PC-3 (cell line): ENCODE measurements around the gene PLIN3. TPM values are rescaled to one million over a fixed set of nuclear protein-coding genes. Genes with fewer than 3 reads are reported as not detected.
"Not testable (repeated sequence)": the region's sequence is repeated elsewhere in the genome, so short reads cannot be mapped to it uniquely, and the experiment has no call there.

Experiments used
- ATAC-seq: fragments of 200-7000 bp; cut with Tn5 transposase; 2 replicates; pipeline ENCODE4 v1.9.1; 2020; ENCODE audit warnings: mild to moderate bottlenecking, moderate library complexity
- BruUV-seq: library from RNA; stranded (reverse); fragments of 400-500 nt; replicated peaks from 2 replicates; lab custom pipeline; 2021; lab: Mats Ljungman, UMichigan
- CTCF ChIA-PET: fragments of 300-600 bp; sonication (Branson Sonifier 250); formaldehyde crosslinking; loops from one replicate; lab custom pipeline; 2022; ENCODE audit warnings: antibody characterized with exemption; lab: Charles Lee
- POLR2A ChIA-PET: fragments of 300-600 bp; sonication (Branson Sonifier 250); formaldehyde crosslinking; loops from one replicate; lab custom pipeline; 2022; ENCODE audit warnings: antibody characterized with exemption; ENCODE audit not compliant: unreplicated experiment; lab: Charles Lee
- DNase-seq: peaks from one replicate; pipeline ENCODE4 v3.0.0-alpha.2; 2015
- H2AFZ ChIP-seq: fragments of 300-600 bp; sonication (generic); 2 replicates; pipeline ENCODE4 v1.6.0; 2016; ENCODE audit warnings: antibody characterized with exemption, low read length
- H3F3A ChIP-seq: fragments of 300-600 bp; sonication (generic); one replicate; pipeline ENCODE4 v1.6.0; 2017; ENCODE audit warnings: antibody characterized with exemption, low read length, control low read depth, mild to moderate bottlenecking; ENCODE audit not compliant: unreplicated experiment
- H3K27ac ChIP-seq: fragments of 300-600 bp; sonication (generic); 2 replicates; pipeline ENCODE4 v1.5.1; 2016; ENCODE audit warnings: mild to moderate bottlenecking, low read length
- H3K27me3 ChIP-seq: fragments of 300-600 bp; sonication (generic); 2 replicates; pipeline ENCODE4 v1.6.1; 2016; ENCODE audit warnings: low read length, mixed read lengths
- H3K36me3 ChIP-seq: fragments of 300-600 bp; sonication (generic); 2 replicates; pipeline ENCODE4 v1.6.1; 2016; ENCODE audit warnings: low read depth, mixed run types, low read length, mixed read lengths
- H3K4me1 ChIP-seq: fragments of 300-600 bp; sonication (generic); 2 replicates; pipeline ENCODE4 v1.5.1; 2016; ENCODE audit warnings: low read length; ENCODE audit not compliant: insufficient read depth
- H3K4me2 ChIP-seq: fragments of 300-600 bp; sonication (generic); 2 replicates; pipeline ENCODE4 v1.6.0; 2016; ENCODE audit warnings: low read length
- H3K4me3 ChIP-seq: fragments of 300-600 bp; sonication (generic); 2 replicates; pipeline ENCODE4 v1.5.1; 2016; ENCODE audit warnings: mild to moderate bottlenecking, low read length, mixed read lengths
- H3K79me2 ChIP-seq: fragments of 300-600 bp; sonication (generic); 2 replicates; pipeline ENCODE4 v1.6.1; 2017; ENCODE audit warnings: low read length, mixed read lengths
- H3K9ac ChIP-seq: fragments of 300-600 bp; sonication (generic); 2 replicates; pipeline ENCODE4 v1.6.0; 2016; ENCODE audit warnings: mild to moderate bottlenecking, low read length
- H3K9me2 ChIP-seq: fragments of 300-600 bp; sonication (generic); replicated peaks from 2 replicates; pipeline ENCODE4 v1.6.1; 2016; ENCODE audit warnings: mixed run types, low read length, mixed read lengths
- H3K9me3 ChIP-seq: fragments of 300-600 bp; sonication (generic); 2 replicates; pipeline ENCODE4 v1.6.1; 2016; ENCODE audit warnings: low read length, mixed read lengths
- H4K20me1 ChIP-seq: fragments of 300-600 bp; sonication (generic); 2 replicates; pipeline ENCODE4 v1.6.1; 2016; ENCODE audit warnings: low read length, mixed read lengths
- EZH2 ChIP-seq: fragments of 300-600 bp; sonication (generic); IDR thresholded peaks from one replicate; pipeline ENCODE4 v1.6.1; 2017; ENCODE audit warnings: antibody characterized with exemption, mild to moderate bottlenecking, low read length; ENCODE audit not compliant: unreplicated experiment
- EZH2phosphoT487 ChIP-seq: fragments of 300-600 bp; sonication (generic); IDR thresholded peaks from 2 replicates; pipeline ENCODE4 v1.6.1; 2018; ENCODE audit warnings: mild to moderate bottlenecking, antibody characterized with exemption, low read length, borderline replicate concordance
- intact Hi-C: fragments of 100-400 bp; cut with micrococcal nuclease; formaldehyde crosslinking; loops from 2 replicates; pipeline ENCODE4 v1.9.0; 2023
- total RNA-seq: library from RNA; depleted of rRNA; stranded (reverse); fragments of >200 nt; gene quantifications from 2 replicates; pipeline ENCODE4 v1.2.3, GENCODE V29; 2014
- TF ChIP-seq, protein P1 (sequence below): fragments of 300-600 bp; sonication (generic); conservative IDR thresholded peaks from 2 replicates; pipeline ENCODE4 v1.5.1; 2017; ENCODE audit warnings: antibody characterized with exemption, low read depth, mild to moderate bottlenecking, low read length

PLIN3 gene
- total RNA-seq, 1 experiment from 2014 or later = 136 TPM

- Histone ChIP-seq H3K4me1 (no peaks in the 10 kb centered on the region), H3K4me2 (no peak overlapping the region), H3K27ac (no peak overlapping the region), H3F3A (no peaks in the 10 kb centered on the region), H3K79me2 (no peaks in the 10 kb centered on the region), H3K9me3 (no peaks in the 10 kb centered on the region), H3K4me3 (no peak overlapping the region), H3K9ac (no peak overlapping the region), H3K27me3 (no peaks in the 10 kb centered on the region), H4K20me1 (no peaks in the 10 kb centered on the region), H3K36me3 (peaks cover 34% of the 10 kb centered on the region), H3K9me2 (no peaks in the 10 kb centered on the region), H2AFZ (no peak overlapping the region)
- ChIA-PET POLR2A (no interaction called here), CTCF (no interaction called here)
- no TSS peak for BruUV-seq
- DNase-seq (no peak), ATAC-seq (no peak)
- intact Hi-C loops = no loop called here
- TF ChIP-seq EZH2 (no peak), EZH2phosphoT487 (no peak)
- TF ChIP-seq, protein P1, sequence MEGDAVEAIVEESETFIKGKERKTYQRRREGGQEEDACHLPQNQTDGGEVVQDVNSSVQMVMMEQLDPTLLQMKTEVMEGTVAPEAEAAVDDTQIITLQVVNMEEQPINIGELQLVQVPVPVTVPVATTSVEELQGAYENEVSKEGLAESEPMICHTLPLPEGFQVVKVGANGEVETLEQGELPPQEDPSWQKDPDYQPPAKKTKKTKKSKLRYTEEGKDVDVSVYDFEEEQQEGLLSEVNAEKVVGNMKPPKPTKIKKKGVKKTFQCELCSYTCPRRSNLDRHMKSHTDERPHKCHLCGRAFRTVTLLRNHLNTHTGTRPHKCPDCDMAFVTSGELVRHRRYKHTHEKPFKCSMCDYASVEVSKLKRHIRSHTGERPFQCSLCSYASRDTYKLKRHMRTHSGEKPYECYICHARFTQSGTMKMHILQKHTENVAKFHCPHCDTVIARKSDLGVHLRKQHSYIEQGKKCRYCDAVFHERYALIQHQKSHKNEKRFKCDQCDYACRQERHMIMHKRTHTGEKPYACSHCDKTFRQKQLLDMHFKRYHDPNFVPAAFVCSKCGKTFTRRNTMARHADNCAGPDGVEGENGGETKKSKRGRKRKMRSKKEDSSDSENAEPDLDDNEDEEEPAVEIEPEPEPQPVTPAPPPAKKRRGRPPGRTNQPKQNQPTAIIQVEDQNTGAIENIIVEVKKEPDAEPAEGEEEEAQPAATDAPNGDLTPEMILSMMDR = no peak
Observed at GRCh38 chr19:4847190-4847973, 20.1 kb downstream of the PLIN3 start.

- intact Hi-C loops, H4K20me1 ChIP-seq, H3K4me1 ChIP-seq, BruUV-seq, H3F3A ChIP-seq, POLR2A ChIA-PET, H3K27me3 ChIP-seq, H3K9me3 ChIP-seq, H3K9me2 ChIP-seq, DNase-seq, H3K4me2 ChIP-seq, H3K4me3 ChIP-seq, H3K79me2 ChIP-seq, H3K9ac ChIP-seq, H3K27ac ChIP-seq, H2AFZ ChIP-seq, ATAC-seq: not testable (repeated sequence)
- CTCF ChIA-PET = interaction anchor here (0.6 kb wide), 1 partner anchor 24 kb away, joined by 7 read pairs; no protein-coding TSS in a partner anchor
- peaks cover 28% of the 10 kb centered on the region for H3K36me3 ChIP-seq
Observed at GRCh38 chr19:4845975-4846374, 21.5 kb downstream of the PLIN3 start.

- TF ChIP-seq EZH2phosphoT487 (no peak), EZH2 (no peak)
- TF ChIP-seq, protein P1 = no peak
- Histone ChIP-seq H3K79me2 (no peaks in the 10 kb centered on the region), H3K27ac (no peak overlapping the region), H3F3A (no peaks in the 10 kb centered on the region), H3K9me3 (no peaks in the 10 kb centered on the region), H4K20me1 (no peaks in the 10 kb centered on the region), H3K36me3 (peaks cover 32% of the 10 kb centered on the region), H2AFZ (no peak overlapping the region), H3K4me3 (no peak overlapping the region), H3K4me1 (no peaks in the 10 kb centered on the region), H3K9me2 (no peaks in the 10 kb centered on the region), H3K4me2 (no peak overlapping the region), H3K27me3 (no peaks in the 10 kb centered on the region), H3K9ac (no peak overlapping the region)
- ATAC-seq (no peak), DNase-seq (no peak)
- POLR2A ChIA-PET = interaction anchor here (0.7 kb wide), 1 partner anchor 35 kb away, joined by 4 read pairs; no protein-coding TSS in a partner anchor
- BruUV-seq = no TSS peak
- CTCF ChIA-PET = no interaction called here
- intact Hi-C loops = no loop called here
Observed at GRCh38 chr19:4844348-4845179, 22.9 kb downstream of the PLIN3 start.
